Fibroblast of villous mesenchyme (primary cell): ENCODE data around the gene C1QTNF1. TPM values are rescaled to one million over a fixed set of nuclear protein-coding genes. Genes with fewer than 3 reads are reported as not detected.
"Not testable (repeated sequence)": the region's sequence is repeated elsewhere in the genome, so short reads cannot be mapped to it uniquely, and the experiment has no call there.

Experiments
- DNase-seq: peaks from one replicate; pipeline ENCODE4 v3.0.0-alpha.2; 2010; ENCODE audit warnings: low read depth
- H3K4me3 ChIP-seq: 2 replicates; pipeline ENCODE4 v1.5.1; 2011; ENCODE audit warnings: low read depth, mild to moderate bottlenecking, low read length
- total RNA-seq: library from RNA; depleted of rRNA; stranded (reverse); fragments of >200 nt; gene quantifications from 2 replicates; pipeline ENCODE4 v1.2.3, GENCODE V29; 2012
- TF ChIP-seq, protein P1 (sequence below): IDR thresholded peaks from 2 replicates; pipeline ENCODE4 v1.5.1; 2012; ENCODE audit warnings: low read depth, mild to moderate bottlenecking, low read length; ENCODE audit not compliant: insufficient read depth

C1QTNF1 gene
- total RNA-seq, 1 donor, result 63.5 TPM

DNA sequence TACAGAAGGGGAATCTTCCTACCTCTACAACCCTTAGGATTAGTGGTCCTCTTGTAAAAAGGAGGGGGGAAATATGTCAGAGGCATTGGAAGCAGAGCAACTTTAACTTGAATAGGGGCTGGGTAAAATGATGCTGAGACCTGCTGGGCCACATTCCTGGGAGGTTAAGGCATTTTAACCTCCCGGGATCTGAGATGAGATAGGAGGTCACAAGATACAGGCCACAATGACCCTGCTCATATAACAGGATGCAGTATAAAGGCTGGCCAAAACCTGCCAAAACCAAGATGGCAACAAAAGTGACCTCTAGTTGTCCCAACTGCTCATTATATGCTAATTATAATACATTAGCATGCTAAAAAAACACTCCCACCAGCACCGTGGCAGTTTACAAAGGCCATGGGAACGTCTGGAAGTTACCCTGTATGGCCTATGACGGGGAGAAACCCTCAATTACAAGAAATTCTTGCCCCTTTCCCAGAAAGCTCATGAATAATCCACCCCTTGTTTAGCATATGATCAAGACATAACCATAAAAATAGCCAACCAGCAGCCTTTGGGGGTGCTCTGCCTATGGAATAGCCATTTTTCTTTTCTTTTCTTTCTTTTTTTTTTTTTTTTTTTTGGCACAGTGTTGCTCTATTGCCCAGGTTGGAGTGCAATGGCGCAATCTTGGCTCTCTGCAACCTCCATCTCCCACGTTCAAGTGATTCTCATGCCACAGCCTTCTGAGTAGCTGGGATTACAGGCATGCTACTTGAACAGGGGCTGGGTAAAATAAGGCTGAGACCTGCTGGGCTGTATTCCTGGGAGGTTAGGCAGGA, 6.2 kb upstream of the C1QTNF1 start:
- no peak for DNase-seq
- no peak overlapping the region for H3K4me3 ChIP-seq
- TF ChIP-seq, protein P1, sequence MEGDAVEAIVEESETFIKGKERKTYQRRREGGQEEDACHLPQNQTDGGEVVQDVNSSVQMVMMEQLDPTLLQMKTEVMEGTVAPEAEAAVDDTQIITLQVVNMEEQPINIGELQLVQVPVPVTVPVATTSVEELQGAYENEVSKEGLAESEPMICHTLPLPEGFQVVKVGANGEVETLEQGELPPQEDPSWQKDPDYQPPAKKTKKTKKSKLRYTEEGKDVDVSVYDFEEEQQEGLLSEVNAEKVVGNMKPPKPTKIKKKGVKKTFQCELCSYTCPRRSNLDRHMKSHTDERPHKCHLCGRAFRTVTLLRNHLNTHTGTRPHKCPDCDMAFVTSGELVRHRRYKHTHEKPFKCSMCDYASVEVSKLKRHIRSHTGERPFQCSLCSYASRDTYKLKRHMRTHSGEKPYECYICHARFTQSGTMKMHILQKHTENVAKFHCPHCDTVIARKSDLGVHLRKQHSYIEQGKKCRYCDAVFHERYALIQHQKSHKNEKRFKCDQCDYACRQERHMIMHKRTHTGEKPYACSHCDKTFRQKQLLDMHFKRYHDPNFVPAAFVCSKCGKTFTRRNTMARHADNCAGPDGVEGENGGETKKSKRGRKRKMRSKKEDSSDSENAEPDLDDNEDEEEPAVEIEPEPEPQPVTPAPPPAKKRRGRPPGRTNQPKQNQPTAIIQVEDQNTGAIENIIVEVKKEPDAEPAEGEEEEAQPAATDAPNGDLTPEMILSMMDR, result no peak

GRCh38 chr17:79018370-79018695, 5.6 kb upstream of the C1QTNF1 start:
- TF ChIP-seq, protein P1, result no peak
- H3K4me3 ChIP-seq, result no peak overlapping the region
- DNase-seq, result no peak

DNA sequence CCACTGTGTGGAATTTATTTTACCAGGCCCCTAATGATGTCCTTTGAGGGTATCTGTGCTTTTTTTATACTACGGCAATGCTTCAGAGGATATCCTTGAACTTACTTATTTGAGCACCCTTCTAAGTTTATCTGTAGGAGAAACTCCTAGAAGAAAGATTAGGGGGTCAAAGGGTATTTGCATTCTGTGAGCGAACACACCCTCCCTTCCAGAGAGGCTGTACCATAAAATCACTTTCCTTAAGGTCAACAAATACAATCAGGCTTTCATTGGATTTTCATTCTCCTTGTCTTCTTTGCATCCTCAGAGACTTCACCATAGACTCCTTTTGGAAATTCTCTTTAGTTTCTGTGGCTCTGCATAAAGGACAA, 4.7 kb upstream of the C1QTNF1 start:
- TF ChIP-seq, protein P1, result no peak
- H3K4me3 ChIP-seq, result no peak overlapping the region
- DNase-seq, result no peak

- peak; percentile 89 for DNase-seq
- TF ChIP-seq, protein P1, result peak; percentile 78
- H3K4me3 ChIP-seq, result no peak overlapping the region
Observed at GRCh38 chr17:79019632-79020584, 4.1 kb upstream of the C1QTNF1 start.

DNA sequence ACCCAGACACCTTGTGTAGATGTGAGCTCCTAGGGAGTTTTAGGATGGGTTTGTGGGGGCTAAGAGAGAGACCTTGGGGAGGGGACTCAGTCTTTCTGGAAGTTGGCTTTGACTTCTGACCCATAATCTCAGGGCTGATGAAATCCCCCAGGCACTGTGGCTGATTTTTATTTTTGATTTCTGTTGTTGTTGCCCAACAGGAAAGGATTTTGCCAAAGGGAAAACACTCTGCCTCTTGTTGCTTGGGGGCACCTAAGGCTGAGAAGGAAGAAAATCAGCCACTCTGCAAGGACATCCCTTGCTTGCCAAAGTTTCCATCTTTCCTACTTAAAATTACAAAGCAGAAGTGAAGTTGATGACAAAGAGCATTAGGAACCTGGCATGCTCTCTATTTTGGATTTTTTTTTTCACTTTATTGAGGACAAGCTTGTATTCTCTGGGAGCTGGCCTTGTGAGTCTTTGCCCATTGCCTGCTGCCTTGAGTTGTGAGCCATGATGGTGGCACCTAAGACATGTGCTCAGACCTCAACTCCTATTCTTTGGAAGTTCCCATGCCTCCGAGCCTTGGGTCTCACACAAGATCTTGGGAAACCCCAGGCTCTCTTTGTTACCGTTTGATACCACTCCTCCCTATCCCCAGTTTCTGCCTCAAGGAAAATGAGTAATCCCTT, 3.2 kb upstream of the C1QTNF1 start:
- TF ChIP-seq, protein P1, result no peak
- no peak overlapping the region for H3K4me3 ChIP-seq
- peak; percentile 47 for DNase-seq

DNA sequence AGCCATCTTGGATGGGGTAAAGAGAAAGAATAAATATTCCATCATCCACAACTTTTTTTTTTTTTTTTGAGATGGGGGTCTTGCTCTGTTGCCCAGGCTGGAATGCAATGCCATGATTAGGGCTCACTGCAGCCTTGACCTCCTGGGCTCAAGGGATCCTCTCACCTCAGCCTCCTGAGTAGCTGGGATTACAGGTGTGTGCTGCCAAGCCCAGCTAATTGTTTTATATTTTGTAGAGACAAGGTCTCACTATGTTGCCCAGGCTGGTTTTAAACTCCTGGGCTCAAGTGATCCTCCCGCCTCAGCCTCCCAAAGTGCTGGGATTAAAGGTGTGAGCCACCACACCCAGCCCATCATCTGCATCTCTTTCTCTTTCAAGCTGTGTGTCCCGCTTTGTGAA, 2.0 kb upstream of the C1QTNF1 start:
- H3K4me3 ChIP-seq, DNase-seq: not testable (repeated sequence)
